Measurements from ENCODE around the gene ATP1A2. TPM values are rescaled to one million over a fixed set of nuclear protein-coding genes. Genes with fewer than 3 reads are reported as not detected.

The ATP1A2 gene
- total and polyA plus RNA-seq, 2 of the 8 experiments (the other 6 are each of a cell fraction or from before 2014, with no cell fraction given) = 39.7 to 40.8 TPM

GRCh38 chr1:160083968-160084770 lies 31.4 kb upstream of the ATP1A2 start (continued):
- no peak for TF ChIP-seq FOSL1 (IDR thresholded peaks at IDR 0.05; ENCODE audit: insufficient read depth, low read depth, low read length)
- no peak for TF ChIP-seq CEBPB (IDR thresholded peaks at IDR 0.05; ENCODE audit: low read depth, low read length)
- TF ChIP-seq ZNF274 (IDR thresholded peaks at IDR 0.05; ENCODE audit: borderline replicate concordance, extremely low read depth, low read length) = no peak
